Peyer's patch (tissue), 4 donors: Measurements from ENCODE around the gene SGMS1.

Experiments
- POLR2A ChIP-seq, 2 donors: fragments of 450-650 bp; IDR thresholded peaks; one replicate each; pipeline ENCODE4 v1.5.1; 2017; ENCODE audit warnings: antibody characterized with exemption in 2 of 2, mild to moderate bottlenecking in 2 of 2, moderate library complexity in 2 of 2
- TF ChIP-seq, protein P1 (sequence below), 6 experiments: fragments of 450-650 bp in 4 of 6; fragments of 200-600 bp in 2 of 6; sonication (generic) in 1 of 6; IDR thresholded peaks; one replicate each; pipeline ENCODE4 v1.5.1; 2017 to 2019; ENCODE audit warnings: antibody characterized with exemption in 6 of 6, mild to moderate bottlenecking in 3 of 6, moderate library complexity in 1 of 6

- TF ChIP-seq, protein P1, sequence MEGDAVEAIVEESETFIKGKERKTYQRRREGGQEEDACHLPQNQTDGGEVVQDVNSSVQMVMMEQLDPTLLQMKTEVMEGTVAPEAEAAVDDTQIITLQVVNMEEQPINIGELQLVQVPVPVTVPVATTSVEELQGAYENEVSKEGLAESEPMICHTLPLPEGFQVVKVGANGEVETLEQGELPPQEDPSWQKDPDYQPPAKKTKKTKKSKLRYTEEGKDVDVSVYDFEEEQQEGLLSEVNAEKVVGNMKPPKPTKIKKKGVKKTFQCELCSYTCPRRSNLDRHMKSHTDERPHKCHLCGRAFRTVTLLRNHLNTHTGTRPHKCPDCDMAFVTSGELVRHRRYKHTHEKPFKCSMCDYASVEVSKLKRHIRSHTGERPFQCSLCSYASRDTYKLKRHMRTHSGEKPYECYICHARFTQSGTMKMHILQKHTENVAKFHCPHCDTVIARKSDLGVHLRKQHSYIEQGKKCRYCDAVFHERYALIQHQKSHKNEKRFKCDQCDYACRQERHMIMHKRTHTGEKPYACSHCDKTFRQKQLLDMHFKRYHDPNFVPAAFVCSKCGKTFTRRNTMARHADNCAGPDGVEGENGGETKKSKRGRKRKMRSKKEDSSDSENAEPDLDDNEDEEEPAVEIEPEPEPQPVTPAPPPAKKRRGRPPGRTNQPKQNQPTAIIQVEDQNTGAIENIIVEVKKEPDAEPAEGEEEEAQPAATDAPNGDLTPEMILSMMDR (IDR thresholded peaks at IDR 0.05): no peak
- no peak for TF ChIP-seq POLR2A (IDR thresholded peaks at IDR 0.05)
Measured at GRCh38 chr10:50322077-50322476, 301.7 kb downstream of the SGMS1 start.
